ENCODE measurements around the gene STXBP6.
"Not testable (repeated sequence)": the region's sequence is repeated elsewhere in the genome, so short reads cannot be mapped to it uniquely, and the experiment has no call there.

Gene STXBP6

DNA sequence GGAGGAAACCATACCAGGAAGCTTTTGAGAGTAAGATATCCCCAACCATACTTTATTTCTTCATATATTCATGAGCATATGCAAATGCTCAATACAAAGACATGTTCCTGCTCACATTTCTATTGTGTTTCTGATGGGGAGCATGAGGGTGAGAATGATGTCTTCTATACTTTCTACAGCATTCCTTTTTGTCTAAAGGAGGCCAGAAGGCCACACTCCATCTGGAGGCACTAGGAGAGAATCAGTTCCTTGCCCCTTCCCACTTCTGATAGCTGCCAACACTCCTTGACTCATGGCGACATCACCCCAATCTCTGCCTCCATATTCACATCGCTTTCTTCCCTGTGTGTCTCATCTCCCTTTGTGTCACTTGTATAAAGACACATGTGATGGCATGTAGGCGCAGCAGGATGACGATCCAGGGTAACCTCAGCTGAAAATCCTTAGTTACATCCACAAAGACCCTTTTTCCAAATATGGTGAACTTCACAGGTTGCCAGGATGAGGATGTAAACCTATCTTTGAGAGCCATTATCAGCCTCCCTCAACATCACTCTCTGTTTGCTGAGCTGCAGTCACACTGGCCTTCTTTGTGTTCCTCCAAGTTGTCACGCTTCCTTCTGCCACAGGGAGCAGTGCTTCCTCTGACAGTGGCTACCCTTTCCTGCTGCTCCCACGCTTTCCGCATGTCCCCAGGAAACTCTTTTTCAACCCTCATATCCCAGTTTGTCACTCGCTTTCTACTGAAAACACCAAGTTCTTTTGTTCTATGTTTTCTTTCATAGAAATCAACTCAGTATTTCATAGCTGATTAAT lies 96.9 kb downstream of the STXBP6 start:
- DNase-seq: no peak

DNA sequence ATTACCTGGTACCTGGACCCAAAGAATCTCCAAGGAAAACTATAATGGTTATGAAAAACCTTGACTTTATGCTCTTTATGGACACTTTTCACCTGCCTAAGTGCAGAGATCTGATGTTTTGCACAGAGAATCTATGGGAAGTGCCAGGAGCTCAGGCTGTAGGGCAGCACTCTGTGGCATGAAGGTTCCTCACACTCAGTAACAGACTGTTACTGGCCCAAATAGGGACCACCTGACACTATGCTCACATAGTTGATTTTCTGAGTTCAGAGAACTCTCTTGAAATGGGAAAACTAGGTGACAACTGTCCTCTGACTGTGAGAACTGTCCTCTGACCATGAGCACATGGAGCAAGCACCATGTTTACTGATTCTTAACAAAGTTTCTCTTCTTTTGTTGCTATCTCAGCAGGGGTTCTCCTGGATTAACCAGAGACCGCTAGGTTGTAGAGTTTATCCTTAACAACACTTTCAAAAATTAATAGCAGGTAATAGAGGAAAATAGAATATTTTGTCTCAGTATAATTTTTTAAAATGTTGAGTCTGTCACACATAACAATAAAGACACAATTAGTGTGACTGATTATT lies 101.6 kb downstream of the STXBP6 start:
- DNase-seq: no peak

DNA sequence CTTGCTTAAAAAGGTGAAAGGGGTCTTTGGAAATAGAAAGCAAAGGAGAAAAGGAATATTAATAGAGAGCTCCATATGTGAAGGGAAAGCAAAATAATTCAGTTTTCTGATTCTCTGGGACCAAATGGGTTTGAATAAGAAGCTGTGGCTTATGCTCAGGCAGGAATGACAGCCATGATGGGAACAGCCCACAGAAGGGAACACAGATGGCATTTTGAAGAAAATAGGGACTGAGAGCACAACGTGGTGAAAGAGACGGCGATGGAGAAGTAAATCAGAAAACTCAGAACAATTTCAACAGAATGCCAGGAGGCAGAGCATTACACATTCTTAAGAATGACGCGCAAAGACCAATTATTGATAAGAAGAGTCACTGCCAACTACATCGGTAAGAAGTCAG lies 102.8 kb downstream of the STXBP6 start:
- DNase-seq: no peak

DNA sequence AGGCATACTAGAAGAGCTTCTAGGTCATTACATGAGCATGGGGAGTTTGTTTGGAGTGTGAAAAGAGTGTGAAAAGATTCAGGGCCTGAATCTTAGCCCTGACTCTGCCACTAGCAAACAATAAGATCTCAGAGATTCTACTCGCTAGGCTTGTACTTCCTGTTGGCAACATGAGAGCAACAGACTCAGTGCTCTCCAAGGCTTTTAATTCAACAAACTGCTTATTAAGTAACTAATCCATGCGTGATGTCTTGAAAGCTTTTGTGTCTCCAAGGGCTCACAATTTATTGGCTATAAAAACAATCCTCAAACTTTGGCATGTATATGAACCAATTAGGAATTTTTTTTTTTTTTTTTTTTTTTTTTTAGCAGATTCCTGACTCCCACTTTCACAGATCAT lies 105.1 kb downstream of the STXBP6 start:
- no peak for DNase-seq

DNA sequence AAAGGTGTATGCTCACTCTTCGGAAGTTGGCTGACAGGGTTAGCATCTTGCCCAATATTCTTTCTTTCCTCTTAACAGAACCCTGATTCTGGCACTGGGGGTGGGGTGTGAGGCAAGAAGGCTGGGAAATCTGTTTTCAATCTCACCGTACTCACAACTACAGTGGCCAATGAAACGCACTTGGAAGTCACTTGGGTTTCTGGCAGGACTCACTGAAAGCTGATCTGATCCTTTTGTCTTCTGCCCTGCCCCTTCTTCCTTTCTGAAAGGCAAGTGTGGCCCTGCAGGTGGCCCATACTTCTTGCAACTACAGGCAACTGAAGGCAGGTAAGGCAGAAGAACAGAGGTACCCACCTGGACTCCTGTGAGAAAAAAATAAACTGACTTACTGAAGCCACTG lies 106.9 kb downstream of the STXBP6 start:
- no peak for DNase-seq

DNA sequence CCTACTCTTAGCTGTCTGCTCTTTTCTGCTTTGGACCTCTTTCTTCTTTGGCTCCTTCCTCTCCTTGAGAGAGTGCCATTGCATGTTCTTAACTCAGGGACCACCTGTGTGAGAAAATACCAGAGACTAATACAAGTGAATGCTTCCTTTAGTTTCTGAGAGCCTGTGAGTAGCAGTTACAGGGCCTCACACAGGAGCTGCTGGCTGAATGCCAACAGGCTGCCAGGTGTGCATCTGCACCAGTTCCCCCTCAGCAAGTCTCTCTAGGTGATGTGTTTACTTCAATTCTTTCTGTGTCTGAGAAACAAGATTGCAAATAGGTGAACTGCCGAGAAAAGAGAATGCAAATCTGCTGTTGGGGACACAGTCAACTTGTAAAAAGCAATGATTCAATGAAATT lies 108.2 kb downstream of the STXBP6 start:
- no peak for DNase-seq

DNA sequence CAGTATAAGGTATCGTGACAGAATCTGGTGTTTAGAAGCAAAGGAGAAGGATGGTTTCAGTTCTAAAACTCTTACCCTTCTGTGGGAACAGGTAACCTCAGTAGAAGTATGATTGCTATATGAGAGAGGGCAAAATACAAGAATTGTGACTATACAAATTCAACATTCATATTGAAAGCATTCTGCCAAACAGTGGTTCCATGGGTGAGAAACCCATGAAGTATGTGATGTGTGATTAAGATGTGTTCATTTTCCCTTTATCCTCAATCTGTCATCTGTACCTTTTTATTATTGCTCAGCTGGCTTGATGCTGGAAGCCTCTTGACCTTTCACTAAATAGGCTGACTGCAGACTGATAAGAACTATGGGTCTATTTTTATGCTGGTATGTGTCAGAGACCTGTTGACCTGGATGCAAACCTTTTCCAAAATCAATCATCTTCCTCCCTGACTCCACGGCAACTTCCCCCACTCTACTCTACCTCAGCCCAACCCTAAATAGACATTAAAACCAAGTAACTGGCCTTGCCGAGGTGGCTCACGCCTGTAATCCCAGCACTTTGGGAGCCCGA lies 109.6 kb downstream of the STXBP6 start:
- DNase-seq: no peak

DNA sequence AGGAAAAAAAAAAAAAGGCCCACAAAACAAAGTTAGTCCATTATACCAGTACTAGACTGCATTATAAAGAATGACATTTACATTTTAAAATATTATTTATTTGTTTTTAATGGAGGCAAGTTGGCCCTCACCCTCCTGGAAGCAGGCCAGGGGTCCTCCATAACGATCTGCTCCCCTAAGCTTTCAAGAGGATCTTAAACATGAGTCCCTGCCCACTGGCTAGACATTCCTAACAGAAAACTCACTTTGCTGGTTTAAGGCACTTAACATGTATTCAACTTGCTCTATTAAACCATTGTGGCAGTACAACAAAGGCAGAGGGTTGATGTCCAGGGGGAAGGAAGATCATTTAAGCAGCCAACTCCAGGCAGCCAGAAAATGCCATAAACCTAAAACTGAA lies 111.4 kb downstream of the STXBP6 start:
- no peak for DNase-seq

DNA sequence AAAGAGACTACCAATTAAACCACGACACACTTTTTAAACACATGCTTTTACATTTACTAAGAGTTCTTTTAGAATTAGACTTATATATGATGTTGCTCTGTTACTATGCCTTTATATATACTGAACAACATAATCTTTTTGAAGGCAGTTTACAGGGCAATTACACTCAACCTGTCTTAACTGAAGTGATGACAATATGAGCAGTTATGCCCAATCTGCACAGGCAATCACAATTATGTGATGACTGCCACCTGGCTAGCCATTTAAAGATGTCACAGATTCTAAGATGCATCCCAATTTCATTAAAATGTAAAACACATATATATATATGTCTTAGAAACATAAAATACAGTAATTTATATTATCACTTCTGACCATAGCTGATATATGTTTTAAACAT lies 112.6 kb downstream of the STXBP6 start:
- DNase-seq: no peak

DNA sequence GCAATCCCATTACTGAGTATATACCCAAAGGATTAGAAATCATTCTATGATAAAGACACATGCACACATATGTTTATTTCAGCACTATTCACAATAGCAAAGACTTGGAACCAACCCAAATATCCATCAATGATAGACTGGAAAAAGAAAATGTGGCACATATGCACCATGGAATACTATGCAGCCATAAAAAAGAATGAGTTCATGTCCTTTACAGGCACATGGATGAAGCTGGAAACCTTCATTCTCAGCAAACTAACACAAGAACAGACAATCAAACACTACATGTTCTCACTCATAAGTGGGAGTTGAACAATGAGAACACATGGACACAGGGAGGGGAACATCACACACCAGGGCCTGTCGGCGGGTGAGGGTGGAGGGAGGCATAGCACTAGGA lies 113.2 kb downstream of the STXBP6 start:
- not testable (repeated sequence) for DNase-seq

DNA sequence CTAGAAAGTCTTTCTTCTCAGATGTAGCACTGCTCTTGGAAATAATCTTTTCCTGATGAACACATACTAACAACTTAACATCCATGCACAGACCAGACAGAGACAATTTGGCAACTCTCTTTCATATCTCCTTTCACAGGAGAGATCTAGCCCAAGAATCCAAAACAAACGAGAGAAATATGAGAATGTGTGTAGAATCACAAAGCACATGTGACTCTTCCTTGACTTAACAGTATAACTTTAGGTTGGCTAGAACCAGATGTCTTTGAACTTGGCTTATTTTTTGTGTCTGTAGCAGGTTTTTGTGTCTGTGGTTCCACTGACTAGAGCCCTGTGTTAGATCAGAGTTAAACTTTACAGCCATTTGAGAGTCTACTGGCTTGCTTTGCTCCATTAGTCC lies 114.2 kb downstream of the STXBP6 start:
- DNase-seq: no peak

DNA sequence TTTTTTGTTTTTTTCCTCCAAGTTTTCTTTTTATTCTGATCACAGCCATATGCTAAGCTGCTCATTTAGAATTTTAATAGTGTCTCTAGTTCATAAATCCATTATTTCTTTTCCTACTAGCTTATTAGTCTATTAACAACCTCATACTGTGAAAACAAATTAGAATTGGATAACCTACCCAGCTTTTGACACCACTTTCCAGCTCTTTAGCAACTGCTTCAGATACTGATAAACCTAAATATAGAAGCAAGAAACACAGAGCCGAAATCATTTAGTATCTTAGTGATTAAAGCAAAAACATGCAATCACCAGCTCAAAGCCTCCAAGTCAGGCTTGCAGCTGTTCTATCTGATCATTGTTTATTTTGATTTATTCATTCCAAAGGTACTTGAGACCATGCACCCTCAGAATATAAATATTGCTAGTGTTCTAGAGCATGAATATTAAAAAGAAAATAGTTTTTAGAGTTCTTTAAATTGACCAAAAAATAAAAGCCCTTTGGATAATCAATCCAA lies 121.5 kb downstream of the STXBP6 start:
- DNase-seq: no peak

DNA sequence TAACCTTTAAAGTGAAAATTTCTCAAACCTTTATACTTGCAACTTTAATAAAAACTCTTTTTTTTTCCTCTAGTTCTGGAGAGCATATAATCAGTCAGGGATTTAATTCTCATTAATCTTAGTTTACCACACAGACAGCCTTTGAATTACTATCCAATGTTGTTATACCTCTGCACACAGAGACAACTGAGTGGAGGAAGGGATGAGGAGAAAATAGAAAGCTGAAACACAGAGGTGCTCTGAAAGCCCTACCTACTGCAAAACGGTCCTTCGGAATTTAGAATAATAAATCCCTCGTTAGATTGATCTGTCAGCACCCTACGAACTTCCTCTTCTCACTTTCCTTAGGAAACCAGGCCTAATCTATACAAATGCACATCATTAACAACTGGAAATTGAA lies 122.1 kb downstream of the STXBP6 start:
- no peak for DNase-seq

DNA sequence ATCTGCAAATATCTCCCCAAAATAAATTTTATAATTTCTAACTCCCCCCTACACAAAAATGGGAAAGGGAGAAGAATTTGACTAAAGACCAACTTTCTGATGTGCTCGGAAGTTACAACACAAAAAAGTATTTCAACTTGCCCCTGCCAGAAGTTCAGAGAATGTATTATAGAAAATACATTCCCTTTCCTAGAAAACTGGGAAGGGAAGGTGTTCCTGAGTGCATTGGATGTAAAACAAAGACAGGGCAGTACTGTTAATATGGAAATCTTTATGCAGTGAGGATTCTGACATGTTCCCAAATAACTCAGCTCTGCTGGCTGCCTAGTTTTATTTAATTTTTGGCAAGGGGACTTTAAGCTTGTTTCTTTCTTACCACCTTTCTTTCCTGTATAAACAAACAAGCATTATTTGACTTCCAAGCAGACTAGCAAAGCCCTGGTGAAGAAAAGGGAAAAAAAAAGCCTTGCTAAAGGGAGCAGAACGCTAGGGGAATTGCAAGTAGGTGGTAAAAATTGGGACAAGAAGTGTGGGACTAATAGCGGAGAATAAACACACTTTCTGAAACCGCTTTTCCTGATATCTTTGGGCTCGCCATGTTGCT lies 124.1 kb downstream of the STXBP6 start:
- no peak for DNase-seq

DNA sequence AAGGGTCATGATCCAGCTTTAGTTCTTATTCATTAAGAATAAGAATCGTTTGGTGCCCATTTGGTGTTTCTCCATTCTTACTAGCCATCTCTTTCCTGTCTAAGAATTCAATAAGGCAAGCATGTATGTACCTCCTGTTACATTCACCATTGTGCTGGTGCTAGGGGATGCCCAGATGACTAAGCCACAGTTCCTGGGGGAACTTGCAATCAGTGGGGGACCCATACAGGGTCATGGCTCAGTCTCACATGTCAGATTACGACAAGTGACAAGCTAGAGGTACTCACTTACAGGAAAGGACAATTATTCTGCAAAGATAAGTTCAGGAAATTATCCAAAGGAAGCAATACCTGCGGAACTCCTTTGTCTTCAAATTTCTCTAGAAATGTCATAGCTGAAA lies 125.4 kb downstream of the STXBP6 start:
- DNase-seq: no peak

DNA sequence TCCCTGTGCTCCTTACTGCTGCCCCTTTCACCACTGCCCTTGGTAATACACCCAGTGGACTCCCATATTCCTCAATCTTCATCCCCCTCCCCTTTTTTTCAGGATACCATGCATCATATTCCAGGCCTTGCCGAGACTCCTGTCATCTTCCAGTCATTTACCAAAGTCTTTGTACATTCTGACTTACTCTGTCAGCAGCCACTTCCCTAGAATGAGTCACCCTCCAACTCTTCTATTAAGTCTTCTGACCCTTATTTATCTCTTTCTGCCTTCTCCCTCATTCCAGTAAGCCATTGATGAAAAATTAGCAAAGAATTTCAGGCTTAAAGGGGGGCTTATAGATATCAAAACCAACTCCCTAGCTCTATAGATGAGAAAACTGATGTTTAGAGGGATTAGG lies 128.0 kb downstream of the STXBP6 start:
- DNase-seq: no peak

DNA sequence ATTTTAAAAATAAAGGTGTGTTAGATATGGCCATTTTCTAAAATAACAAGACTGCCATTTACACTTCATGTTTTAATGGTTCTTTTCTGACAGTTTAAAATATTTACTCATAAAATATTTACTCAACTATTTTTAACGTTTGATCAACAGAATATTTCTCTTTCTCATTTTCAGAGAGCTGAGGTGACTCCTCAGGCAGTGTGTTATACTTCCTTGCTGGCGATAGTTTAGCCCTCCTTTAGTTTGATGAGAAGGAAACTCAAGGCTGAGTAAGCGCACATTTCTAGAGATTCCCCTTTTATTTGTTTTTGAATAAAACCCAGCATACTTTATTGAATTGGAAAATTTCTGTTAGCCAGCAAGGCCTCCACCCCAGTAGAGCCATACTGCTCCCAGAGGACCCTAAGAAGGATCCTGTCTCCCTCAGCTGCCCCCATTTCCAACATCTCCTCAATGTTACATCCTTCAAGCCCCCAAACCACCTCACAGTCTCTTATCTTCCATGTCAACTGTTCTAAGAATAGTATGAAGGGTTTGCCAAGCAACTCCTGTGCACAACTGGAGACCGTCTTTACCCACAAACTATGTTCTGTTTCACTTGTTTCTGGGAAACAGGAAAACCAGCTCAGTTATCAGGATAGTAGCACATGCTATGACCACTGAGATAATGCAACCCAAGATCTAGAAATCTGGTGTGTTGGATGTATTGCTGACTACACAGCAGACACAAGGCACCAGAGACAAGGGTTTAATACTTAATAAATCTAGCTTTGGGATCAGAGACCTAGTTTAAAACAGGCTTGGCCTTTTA lies 129.5 kb downstream of the STXBP6 start:
- DNase-seq: no peak

DNA sequence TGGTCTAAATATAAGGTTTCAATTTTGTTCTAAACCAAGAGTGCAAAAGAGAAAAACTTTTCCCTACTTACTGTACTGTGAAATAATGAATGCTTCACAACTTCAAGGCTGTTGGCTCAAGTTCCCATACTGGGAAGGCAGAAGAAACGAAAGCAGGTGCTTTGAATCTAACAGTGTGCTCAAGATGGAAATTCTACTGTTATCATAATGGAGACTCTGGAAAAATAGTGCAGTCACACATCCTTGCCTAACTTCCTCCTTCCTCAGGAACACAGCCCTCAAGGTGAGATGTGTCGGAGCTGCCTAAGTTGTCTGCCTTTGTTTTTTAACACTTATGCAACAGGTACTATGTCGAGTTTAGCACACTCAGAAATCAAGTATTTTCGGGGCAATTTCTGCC lies 131.1 kb downstream of the STXBP6 start:
- no peak for DNase-seq

DNA sequence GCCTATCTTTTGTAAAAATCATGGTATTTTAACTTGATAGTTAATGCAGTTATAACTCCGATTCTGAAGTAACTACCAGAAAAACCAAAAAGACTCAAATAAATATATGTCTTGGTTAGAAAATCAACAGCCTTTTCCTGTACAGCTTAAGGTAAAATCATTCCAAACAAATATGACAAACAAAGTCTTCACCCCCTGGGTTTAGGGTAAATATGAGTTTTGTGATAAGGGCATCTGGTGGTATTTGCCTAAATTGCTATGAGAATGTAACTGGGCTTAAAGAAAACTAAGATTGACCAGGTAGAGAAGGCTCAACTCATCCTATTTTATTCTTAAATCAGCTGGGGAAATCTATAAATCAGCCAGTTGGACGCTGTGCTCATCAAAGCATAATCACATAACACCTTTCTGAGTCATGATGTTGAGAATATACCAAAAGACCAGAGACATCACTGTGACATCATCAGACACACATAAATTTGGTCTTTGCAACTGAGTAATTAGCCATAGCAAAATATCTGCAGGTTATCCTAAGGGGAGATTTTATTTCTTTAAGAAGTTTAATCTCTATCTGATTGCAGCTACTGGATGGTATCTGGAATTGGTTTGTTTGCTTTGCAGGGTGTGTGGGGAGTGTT lies 133.9 kb downstream of the STXBP6 start:
- DNase-seq: no peak

DNA sequence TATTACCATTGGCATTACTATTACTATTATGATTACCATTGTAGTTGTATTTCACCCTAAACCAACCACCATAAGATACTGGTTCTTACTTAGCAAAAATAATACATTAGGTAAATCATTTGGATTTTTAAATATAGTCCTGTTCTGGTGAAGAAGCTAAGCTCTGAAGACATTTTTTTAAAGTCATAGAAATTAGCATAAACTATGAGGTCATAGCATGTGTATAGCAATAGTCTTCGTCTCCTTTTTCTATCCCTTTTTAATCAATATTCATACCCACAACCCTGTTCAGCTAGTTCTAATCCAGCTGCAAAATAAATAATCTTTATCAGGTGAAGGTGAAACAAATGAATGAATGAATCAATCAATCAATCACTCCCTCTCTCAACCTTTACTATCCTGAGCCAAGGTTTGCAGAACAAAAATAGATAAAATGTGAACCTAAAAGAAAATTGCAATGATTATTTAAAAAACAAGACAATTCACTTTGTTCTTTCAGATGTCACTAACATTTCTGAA lies 134.5 kb downstream of the STXBP6 start:
- no peak for DNase-seq

DNA sequence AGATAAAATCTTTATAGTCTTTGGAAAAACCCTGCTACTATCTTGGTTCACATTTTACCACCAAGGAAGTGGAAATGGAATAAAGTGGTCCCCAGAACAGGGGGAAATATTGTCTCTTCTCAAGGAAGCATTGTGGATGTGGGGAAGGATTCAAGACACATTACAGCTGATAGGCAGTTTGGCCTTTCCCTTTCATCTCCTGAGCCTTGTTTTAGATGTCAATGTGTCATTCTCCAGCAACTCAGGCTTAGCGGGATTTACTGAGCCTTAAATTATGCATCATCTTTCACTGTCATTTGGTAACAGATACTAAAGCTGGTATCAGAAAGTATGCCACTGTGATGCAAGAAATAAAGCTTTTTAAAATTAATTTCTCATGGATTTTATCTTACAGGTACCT lies 136.2 kb downstream of the STXBP6 start:
- DNase-seq: no peak

DNA sequence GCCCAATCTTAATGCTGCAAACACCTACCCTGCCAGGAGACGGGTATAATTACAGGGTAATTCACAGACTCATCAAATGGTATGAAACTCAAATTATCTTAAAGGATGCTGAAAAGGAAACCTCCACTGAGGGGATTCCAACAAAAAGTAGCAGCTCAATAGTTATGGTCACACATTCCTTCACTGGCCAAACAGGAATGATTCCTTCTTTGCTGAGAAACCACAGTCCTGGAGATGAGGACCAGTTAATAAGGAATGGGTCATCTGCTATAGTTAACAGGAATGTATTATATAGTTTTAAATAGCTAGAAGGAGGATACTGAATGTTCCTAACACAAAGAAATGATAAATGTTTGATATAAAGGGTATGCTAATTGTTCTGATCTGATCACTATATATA lies 136.9 kb downstream of the STXBP6 start:
- DNase-seq: no peak
